ENCODE results near the gene OR4E1. TPM values are rescaled to one million over a fixed set of nuclear protein-coding genes. Genes with fewer than 3 reads are reported as not detected.

OR4E1 gene, protein sequence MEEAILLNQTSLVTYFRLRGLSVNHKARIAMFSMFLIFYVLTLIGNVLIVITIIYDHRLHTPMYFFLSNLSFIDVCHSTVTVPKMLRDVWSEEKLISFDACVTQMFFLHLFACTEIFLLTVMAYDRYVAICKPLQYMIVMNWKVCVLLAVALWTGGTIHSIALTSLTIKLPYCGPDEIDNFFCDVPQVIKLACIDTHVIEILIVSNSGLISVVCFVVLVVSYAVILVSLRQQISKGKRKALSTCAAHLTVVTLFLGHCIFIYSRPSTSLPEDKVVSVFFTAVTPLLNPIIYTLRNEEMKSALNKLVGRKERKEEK
- not detected in 5 replicates for total RNA-seq (2022; extraction: Qiagen RNA extraction)

DNA sequence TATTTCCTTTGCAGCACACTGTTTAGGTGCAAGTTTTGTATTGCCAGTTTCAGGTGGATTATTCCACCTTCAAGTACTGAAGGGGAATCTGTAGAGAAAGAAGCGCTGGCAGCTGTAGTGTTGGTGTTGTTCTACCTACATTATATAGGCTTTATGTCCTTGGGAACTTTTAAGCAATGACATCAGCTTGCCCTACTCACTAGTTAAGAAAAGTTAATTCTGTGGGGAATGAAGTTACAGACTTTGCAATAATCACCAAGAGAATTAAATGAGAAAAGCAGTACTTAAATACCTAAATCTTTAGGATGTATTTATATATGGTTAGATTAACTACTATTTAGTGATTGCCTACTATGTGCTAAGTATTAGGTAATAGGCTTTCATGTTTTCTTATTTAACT, at the start of gene OR4E1:
OR4E1 (minus strand) TSS at position 101 of the 400 bp plus-strand sequence. CDS start 2,883 bp downstream, outside the sequence.

DNA sequence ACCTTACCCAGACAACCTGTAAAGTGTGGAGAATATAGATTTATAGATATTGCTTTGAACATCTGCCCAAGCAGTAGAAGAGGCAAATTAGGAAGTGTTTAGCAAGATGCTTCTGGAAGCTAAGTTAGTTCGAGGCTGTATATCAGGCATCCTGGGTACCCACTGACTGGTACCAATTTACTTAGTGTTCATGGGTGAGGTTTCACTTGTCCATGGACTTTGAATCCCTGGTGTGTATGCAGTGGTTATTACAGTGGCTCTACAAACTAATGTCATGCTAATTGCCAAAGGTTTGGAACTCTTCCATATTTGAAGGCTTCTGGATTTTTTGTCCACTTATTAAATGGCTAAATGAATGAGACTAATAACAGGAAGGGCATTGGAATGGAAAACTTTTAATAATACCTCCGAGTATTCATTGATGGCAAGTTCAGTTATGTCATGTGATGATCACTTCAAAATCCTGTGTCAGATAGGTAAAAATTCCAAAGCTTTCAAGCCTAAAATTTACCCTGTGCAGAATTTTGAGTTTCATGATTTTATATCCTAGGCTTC, 20.2 kb downstream of the OR4E1 start, which contains the start of gene OR4E2:
OR4E2 (plus strand) TSS at position 505 of the 555 bp plus-strand sequence. CDS start 11,248 bp downstream, outside the sequence.

DNA sequence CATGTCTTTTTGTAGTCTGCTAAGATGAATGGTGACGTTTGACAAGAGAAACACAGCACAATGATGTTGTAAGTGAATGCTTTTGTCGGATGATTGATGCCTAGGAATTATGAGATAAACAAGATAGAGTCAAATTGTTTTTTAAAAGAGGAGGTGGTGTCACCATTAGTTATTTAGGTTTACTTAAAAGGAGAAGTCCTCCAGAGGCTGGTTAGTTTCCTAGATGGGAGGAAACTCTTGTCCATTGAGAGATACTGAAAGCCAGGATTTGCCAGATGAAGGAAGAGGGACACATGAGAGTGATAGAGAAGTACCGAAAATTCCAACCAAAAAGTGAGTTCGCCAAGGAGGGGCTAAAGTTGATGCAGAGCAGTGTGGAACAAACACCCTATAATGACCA, 38.8 kb downstream of the OR4E1 start, which contains the start of gene OR10G2:
OR10G2 (minus strand) TSS at position 101 of the 400 bp plus-strand sequence; CDS start at position 3, 98 bp downstream.

Other genes with a start within 250 kb of the OR4E1 start
- gene CHD8, start 217.7 kb downstream of the OR4E1 start, total RNA-seq (2022; extraction: Qiagen RNA extraction): 37.0 to 42.1 TPM (median 38.7 TPM) in 5 replicates
- gene RAB2B, start 196.9 kb downstream of the OR4E1 start, total RNA-seq (2022; extraction: Qiagen RNA extraction): 10.7 to 17.5 TPM (median 13.0 TPM) in 5 replicates
- gene TOX4, start 196.6 kb downstream of the OR4E1 start, total RNA-seq (2022; extraction: Qiagen RNA extraction): 63.5 to 74.1 TPM (median 69.5 TPM) in 5 replicates
- 45.6 to 48.8 TPM (median 47.2 TPM) in 5 replicates for gene METTL3, start 162.5 kb downstream of the OR4E1 start, total RNA-seq (2022; extraction: Qiagen RNA extraction)
- 0.49 to 0.98 TPM (median 0.69 TPM) in 5 replicates for gene SALL2, start 147.5 kb downstream of the OR4E1 start, total RNA-seq (2022; extraction: Qiagen RNA extraction)
- gene OR10G3, start 93.7 kb downstream of the OR4E1 start, total RNA-seq (2022; extraction: Qiagen RNA extraction): not detected in 5 replicates
- not detected in 5 replicates for gene OR10G2, start 38.9 kb downstream of the OR4E1 start, total RNA-seq (2022; extraction: Qiagen RNA extraction)
- not detected in 5 replicates for gene OR4E2, start 20.0 kb downstream of the OR4E1 start, total RNA-seq (2022; extraction: Qiagen RNA extraction)

Measured in A549 treated with Hydrocortisone at 1 μM for 4 hours (cell line).